Upper lobe of left lung (tissue), 6 donors: Measurements from ENCODE around the gene NRF1. TPM values are rescaled to one million over a fixed set of nuclear protein-coding genes. Genes with fewer than 3 reads are reported as not detected.

ENCODE experiments used
- ATAC-seq, 2 donors: fragments of 200-7000 bp; cut with Tn5 transposase; one replicate each; pipeline ENCODE4 v1.9.1; 2022; ENCODE audit warnings: mild to moderate bottlenecking in 2 of 2, moderate library complexity in 2 of 2; ENCODE audit not compliant: low FRiP score in 2 of 2
- DNase-seq, 2 donors: peaks; one replicate each; pipeline ENCODE4 v3.0.0-alpha.2; 2019 to 2020
- H3K27ac ChIP-seq, 4 donors: fragments of 200-600 bp; sonication (generic); one replicate each; pipeline ENCODE4 v1.5.1; 2016 to 2019
- H3K27me3 ChIP-seq, 4 donors: fragments of 200-600 bp; sonication (generic); one replicate each; pipeline ENCODE4 v1.5.1; 2017 to 2019
- H3K36me3 ChIP-seq, 4 donors: fragments of 200-600 bp; sonication (generic); one replicate each; pipeline ENCODE4 v1.5.1; 2016 to 2019
- H3K4me1 ChIP-seq, 4 donors: fragments of 200-600 bp; sonication (generic); one replicate each; pipeline ENCODE4 v1.5.1; 2018 to 2019
- H3K4me3 ChIP-seq, 4 donors: fragments of 200-600 bp; sonication (generic); one replicate each; pipeline ENCODE4 v1.5.1; 2017 to 2019; ENCODE audit warnings: mild to moderate bottlenecking in 2 of 4, moderate library complexity in 1 of 4
- H3K9me3 ChIP-seq, 4 donors: fragments of 200-600 bp; sonication (generic); one replicate each; pipeline ENCODE4 v1.5.1; 2018 to 2019
- CTCF ChIP-seq, 6 experiments: fragments of 450-650 bp in 4 of 6; fragments of 200-600 bp in 2 of 6; sonication (generic) in 2 of 6; IDR thresholded peaks; one replicate each; pipeline ENCODE4 v1.5.1; 2016 to 2019; ENCODE audit warnings: antibody characterized with exemption in 6 of 6
- EP300 ChIP-seq, 4 donors: sonication (generic); formaldehyde crosslinking; IDR thresholded peaks; one replicate each; pipeline ENCODE4 v1.5.1; 2017; ENCODE audit warnings: antibody characterized with exemption in 4 of 4, control low read depth in 2 of 4
- POLR2A ChIP-seq, 4 donors: fragments of 450-650 bp; IDR thresholded peaks; one replicate each; pipeline ENCODE4 v1.5.1; 2016 to 2017; ENCODE audit warnings: antibody characterized with exemption in 4 of 4, mild to moderate bottlenecking in 2 of 4
- POLR2AphosphoS5 ChIP-seq, 2 donors: sonication (generic); formaldehyde crosslinking; IDR thresholded peaks; one replicate each; pipeline ENCODE4 v1.5.1; 2017; ENCODE audit warnings: antibody characterized with exemption in 2 of 2
- WGBS, 2 donors: methylation state at CpG; one replicate each; pipeline ENCODE4 v1.1.5; 2017 to 2018; 5-methylcytosine and 5-hydroxymethylcytosine counted together
- total RNA-seq, 6 donors: library from RNA; depleted of rRNA in 4 of 6; stranded (reverse); fragments of >200 nt in 4 of 6; gene quantifications; one replicate each; pipeline versions ENCODE4 v1.1.0 to v1.2.1, GENCODE V29; 2016 to 2021
- donor health status: DM: no; HTN: no; CAD: no; lungs with moderate emphysema.
- donor health status: DM: no; HTN: yes; CAD: no; lungs with severe emphysema.

Gene NRF1
- total RNA-seq, 6 donors from 2014 or later, result 12.7 to 27.2 (median 19.1) TPM

GRCh38 chr7:129617178-129617577, 5.7 kb downstream of the NRF1 start:
- Histone ChIP-seq H3K36me3 (no peaks in the 10 kb centered on the region), H3K27ac (peak overlapping the region in 3 of 4 donors; percentile 32 to 71 (median 49)), H3K4me1 (peaks cover 47 to 59% (median 55%) of the 10 kb centered on the region in 4 donors), H3K4me3 (no peak overlapping the region), H3K9me3 (no peaks in the 10 kb centered on the region), H3K27me3 (no peaks in the 10 kb centered on the region)
- no peak for TF ChIP-seq EP300 (IDR thresholded peaks at IDR 0.05)
- no peak for TF ChIP-seq POLR2AphosphoS5 (IDR thresholded peaks at IDR 0.05)
- no peak for TF ChIP-seq POLR2A (IDR thresholded peaks at IDR 0.05)
- TF ChIP-seq CTCF (IDR thresholded peaks at IDR 0.05), result no peak
- ATAC-seq, result no peak
- WGBS, 2 donors, result 49 to 64% methylated on average over 3 of the region's 3 CpGs
- no peak for DNase-seq

- Histone ChIP-seq H3K27me3 (no peaks in the 10 kb centered on the region), H3K4me3 (no peak overlapping the region), H3K27ac (peak overlapping the region in 3 of 4 donors; percentile 32 to 71 (median 49)), H3K9me3 (no peaks in the 10 kb centered on the region), H3K36me3 (no peaks in the 10 kb centered on the region), H3K4me1 (peaks cover 47 to 63% (median 54%) of the 10 kb centered on the region in 4 donors)
- DNase-seq (no peak), ATAC-seq (peak in 1 of 2 donors; percentile 14)
- TF ChIP-seq POLR2AphosphoS5 (IDR thresholded peaks at IDR 0.05) (no peak), CTCF (IDR thresholded peaks at IDR 0.05) (no peak), POLR2A (IDR thresholded peaks at IDR 0.05) (no peak), EP300 (IDR thresholded peaks at IDR 0.05) (no peak)
- WGBS, 2 donors, result 29 to 32% methylated on average over 1 of the region's 1 CpG
These were observed 6.1 kb downstream of the NRF1 start for GRCh38 chr7:129617652-129618051.

GRCh38 chr7:129626896-129627295, 15.4 kb downstream of the NRF1 start:
- no peak for ATAC-seq
- DNase-seq, result no peak
- Histone ChIP-seq H3K4me3 (no peak overlapping the region), H3K9me3 (no peaks in the 10 kb centered on the region), H3K27me3 (no peaks in the 10 kb centered on the region), H3K27ac (no peak overlapping the region), H3K4me1 (peaks cover 0 to 9% (median 6%) of the 10 kb centered on the region in 4 donors), H3K36me3 (no peaks in the 10 kb centered on the region)
- 80 to 86% methylated on average over 3 of the region's 3 CpGs for WGBS, 2 donors
- no peak for TF ChIP-seq POLR2A (IDR thresholded peaks at IDR 0.05)
- no peak for TF ChIP-seq POLR2AphosphoS5 (IDR thresholded peaks at IDR 0.05)
- TF ChIP-seq EP300 (IDR thresholded peaks at IDR 0.05), result no peak
- TF ChIP-seq CTCF (IDR thresholded peaks at IDR 0.05), result no peak

- 44 to 46% methylated on average over 2 of the region's 2 CpGs for WGBS, 2 donors
- H3K9me3 ChIP-seq, result no peaks in the 10 kb centered on the region
These were observed 18.8 kb downstream of the NRF1 start for GRCh38 chr7:129630341-129630740.

DNA sequence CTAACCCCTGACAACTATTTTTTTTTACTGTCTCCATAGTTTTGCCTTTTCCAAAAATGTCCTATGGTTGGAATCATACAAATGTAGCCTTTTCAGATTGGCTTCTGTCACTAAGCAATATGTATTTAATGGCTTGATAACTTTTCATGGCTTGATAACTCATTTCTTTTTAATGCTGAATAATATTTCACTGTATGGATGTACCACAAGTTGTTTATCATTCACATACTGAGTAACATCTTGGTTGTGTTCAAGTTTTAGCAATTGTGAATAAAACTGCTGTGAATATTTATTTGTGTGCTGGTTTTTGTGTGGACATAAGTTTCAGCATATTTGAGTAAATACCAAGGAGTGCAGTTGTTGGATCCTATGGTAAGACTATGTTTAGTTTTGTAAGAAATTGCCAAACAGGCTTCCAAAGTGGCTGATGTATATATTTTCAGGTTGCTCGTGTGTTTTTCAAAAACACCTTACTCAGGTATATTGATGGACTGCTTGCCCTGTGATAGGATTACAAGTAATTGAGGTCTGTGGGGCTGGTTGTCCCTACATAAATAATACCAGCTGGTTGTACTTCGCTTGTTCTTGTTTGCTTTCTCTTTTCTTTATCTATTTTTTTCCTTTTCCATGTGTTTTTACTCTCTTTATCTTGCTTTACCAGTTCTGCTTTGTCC, 23.0 kb downstream of the NRF1 start:
- no peak overlapping the region for H3K4me3 ChIP-seq
- H3K4me1 ChIP-seq, result peaks cover 0 to 6% (median 0%) of the 10 kb centered on the region in 4 donors
- no peaks in the 10 kb centered on the region for H3K9me3 ChIP-seq
- ATAC-seq (no peak), DNase-seq (no peak)
- no peak overlapping the region for H3K27ac ChIP-seq
- TF ChIP-seq EP300 (IDR thresholded peaks at IDR 0.05) (no peak), CTCF (IDR thresholded peaks at IDR 0.05) (no peak), POLR2A (IDR thresholded peaks at IDR 0.05) (no peak), POLR2AphosphoS5 (IDR thresholded peaks at IDR 0.05) (no peak)
- no peaks in the 10 kb centered on the region for H3K27me3 ChIP-seq
- no peaks in the 10 kb centered on the region for H3K36me3 ChIP-seq
- WGBS, 2 donors, result 97 to 99% methylated on average over 2 of the region's 2 CpGs

More at GRCh38 chr7:129630341-129630740, 18.8 kb downstream of the NRF1 start:
- H3K4me3 ChIP-seq, result no peak overlapping the region
- ATAC-seq (no peak), DNase-seq (no peak)
- H3K27me3 ChIP-seq, result no peaks in the 10 kb centered on the region
- H3K36me3 ChIP-seq, result no peaks in the 10 kb centered on the region
- H3K27ac ChIP-seq, result no peak overlapping the region
- peaks cover 0 to 9% (median 4%) of the 10 kb centered on the region in 4 donors for H3K4me1 ChIP-seq
- TF ChIP-seq EP300 (IDR thresholded peaks at IDR 0.05), result no peak
